WTC11 (cell line): ENCODE data around the gene ROBO2.

Experiments
- CTCF ChIP-seq: fragments of 200-600 bp; IDR thresholded peaks from 2 replicates; pipeline ENCODE4 v1.8.0; 2022; ENCODE audit warnings: antibody characterized with exemption
- MAX ChIP-seq: sonication (generic); formaldehyde crosslinking; IDR thresholded peaks from 2 replicates; pipeline ENCODE4 v1.8.0; 2022; ENCODE audit warnings: mild to moderate bottlenecking, missing genetic modification reagents
- TCF7 ChIP-seq: sonication (generic); formaldehyde crosslinking; IDR thresholded peaks from 2 replicates; pipeline ENCODE4 v1.8.0; 2022; ENCODE audit warnings: mild to moderate bottlenecking, low read depth, missing genetic modification reagents, moderate library complexity
- TP53 ChIP-seq: sonication (generic); formaldehyde crosslinking; IDR thresholded peaks from 2 replicates; pipeline ENCODE4 v1.8.1; 2023; ENCODE audit warnings: mild to moderate bottlenecking, missing genetic modification reagents
- ZNF232 ChIP-seq: sonication (generic); formaldehyde crosslinking; IDR thresholded peaks from 2 replicates; pipeline ENCODE4 v1.8.0; 2022; ENCODE audit warnings: mild to moderate bottlenecking, missing genetic modification reagents
- TF ChIP-seq, protein P1 (sequence below): sonication (generic); formaldehyde crosslinking; IDR thresholded peaks from 2 replicates; pipeline ENCODE4 v1.8.1; 2023; ENCODE audit warnings: mild to moderate bottlenecking, missing genetic modification reagents, borderline replicate concordance

- no peak for TF ChIP-seq CTCF
- no peak for TF ChIP-seq TCF7 (CRISPR knock-in tag)
- no peak for TF ChIP-seq MAX (CRISPR knock-in tag)
- TF ChIP-seq, protein P1, sequence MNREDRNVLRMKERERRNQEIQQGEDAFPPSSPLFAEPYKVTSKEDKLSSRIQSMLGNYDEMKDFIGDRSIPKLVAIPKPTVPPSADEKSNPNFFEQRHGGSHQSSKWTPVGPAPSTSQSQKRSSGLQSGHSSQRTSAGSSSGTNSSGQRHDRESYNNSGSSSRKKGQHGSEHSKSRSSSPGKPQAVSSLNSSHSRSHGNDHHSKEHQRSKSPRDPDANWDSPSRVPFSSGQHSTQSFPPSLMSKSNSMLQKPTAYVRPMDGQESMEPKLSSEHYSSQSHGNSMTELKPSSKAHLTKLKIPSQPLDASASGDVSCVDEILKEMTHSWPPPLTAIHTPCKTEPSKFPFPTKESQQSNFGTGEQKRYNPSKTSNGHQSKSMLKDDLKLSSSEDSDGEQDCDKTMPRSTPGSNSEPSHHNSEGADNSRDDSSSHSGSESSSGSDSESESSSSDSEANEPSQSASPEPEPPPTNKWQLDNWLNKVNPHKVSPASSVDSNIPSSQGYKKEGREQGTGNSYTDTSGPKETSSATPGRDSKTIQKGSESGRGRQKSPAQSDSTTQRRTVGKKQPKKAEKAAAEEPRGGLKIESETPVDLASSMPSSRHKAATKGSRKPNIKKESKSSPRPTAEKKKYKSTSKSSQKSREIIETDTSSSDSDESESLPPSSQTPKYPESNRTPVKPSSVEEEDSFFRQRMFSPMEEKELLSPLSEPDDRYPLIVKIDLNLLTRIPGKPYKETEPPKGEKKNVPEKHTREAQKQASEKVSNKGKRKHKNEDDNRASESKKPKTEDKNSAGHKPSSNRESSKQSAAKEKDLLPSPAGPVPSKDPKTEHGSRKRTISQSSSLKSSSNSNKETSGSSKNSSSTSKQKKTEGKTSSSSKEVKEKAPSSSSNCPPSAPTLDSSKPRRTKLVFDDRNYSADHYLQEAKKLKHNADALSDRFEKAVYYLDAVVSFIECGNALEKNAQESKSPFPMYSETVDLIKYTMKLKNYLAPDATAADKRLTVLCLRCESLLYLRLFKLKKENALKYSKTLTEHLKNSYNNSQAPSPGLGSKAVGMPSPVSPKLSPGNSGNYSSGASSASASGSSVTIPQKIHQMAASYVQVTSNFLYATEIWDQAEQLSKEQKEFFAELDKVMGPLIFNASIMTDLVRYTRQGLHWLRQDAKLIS (CRISPR knock-in tag): no peak
- no peak for TF ChIP-seq TP53
- no peak for TF ChIP-seq ZNF232
These were observed 110.9 kb downstream of the ROBO2 start for GRCh38 chr3:77150759-77151158.
